Large intestine (tissue), 1 donor: Measurements from ENCODE around the gene RASL12. TPM values are rescaled to one million over a fixed set of nuclear protein-coding genes. Genes with fewer than 3 reads are reported as not detected.

Experiments used
- polyA plus RNA-seq: library from polyadenylated mRNA; unstranded; fragments of 120-200 nt; gene quantifications from one replicate; pipeline ENCODE4 v1.2.1, GENCODE V29; 2013

The RASL12 gene
- polyA plus RNA-seq, 1 donor: 3.6 TPM

Other genes with a start within 250 kb of the RASL12 start
- gene PIF1, start 242.3 kb downstream of the RASL12 start, polyA plus RNA-seq: 7.2 TPM
- 16.2 TPM for gene PLEKHO2, start 226.1 kb downstream of the RASL12 start, polyA plus RNA-seq
- gene ANKDD1A, start 156.1 kb downstream of the RASL12 start, polyA plus RNA-seq: 5.6 TPM
- 168 TPM for gene SPG21, start 78.1 kb downstream of the RASL12 start, polyA plus RNA-seq
- gene MTFMT, start 38.4 kb downstream of the RASL12 start, polyA plus RNA-seq: 14.4 TPM
- 20.2 TPM for gene SLC51B, start 22.6 kb downstream of the RASL12 start, polyA plus RNA-seq
- gene KBTBD13, start 8.8 kb upstream of the RASL12 start, polyA plus RNA-seq: 0.04 TPM
- 4.9 TPM for gene UBAP1L, start 47.2 kb upstream of the RASL12 start, polyA plus RNA-seq
- gene PDCD7, start 65.8 kb upstream of the RASL12 start, polyA plus RNA-seq: 21.0 TPM
- gene CLPX, start 117.4 kb upstream of the RASL12 start, polyA plus RNA-seq: 50.0 TPM
- gene CILP, start 143.5 kb upstream of the RASL12 start, polyA plus RNA-seq: 2.8 TPM
- gene PARP16, start 218.9 kb upstream of the RASL12 start, polyA plus RNA-seq: 14.0 TPM
- not detected for gene RNU5A-1, start 228.1 kb upstream of the RASL12 start, polyA plus RNA-seq
- not detected for gene RNU5B-1, start 236.7 kb upstream of the RASL12 start, polyA plus RNA-seq